GM12878 (cell line): Measurements from ENCODE around the gene FOXP4. TPM values are rescaled to one million over a fixed set of nuclear protein-coding genes. Genes with fewer than 3 reads are reported as not detected.

Experiments
- CTCF ChIP-seq, 3 experiments: IDR thresholded peaks in 2 of 3; conservative IDR thresholded peaks in 1 of 3; 2 replicates each; pipeline ENCODE4 v1.5.1; 2011; ENCODE audit warnings: low read depth in 3 of 3, low read length in 3 of 3, mild to moderate bottlenecking in 3 of 3, control low read depth in 2 of 3, moderate library complexity in 2 of 3, inconsistent platforms in 1 of 3, mixed read lengths in 1 of 3; ENCODE audit not compliant: control insufficient read depth in 2 of 3, insufficient read depth in 1 of 3; ENCODE audit errors: extremely low read depth in 1 of 3
- HDAC2 ChIP-seq: fragments of 200-600 bp; sonication (generic); IDR thresholded peaks from 2 replicates; pipeline ENCODE4 v1.6.1; 2017
- HDAC6 ChIP-seq: fragments of 200-600 bp; sonication (generic); IDR thresholded peaks from one replicate; pipeline ENCODE4 v1.8.0; 2017; ENCODE audit warnings: antibody characterized with exemption; ENCODE audit not compliant: unreplicated experiment
- IRF3 ChIP-seq: fragments of 450-650 bp; IDR thresholded peaks from 2 replicates; pipeline ENCODE4 v1.6.1; 2014; ENCODE audit warnings: mild to moderate bottlenecking
- KDM1A ChIP-seq: fragments of 200-600 bp; sonication (generic); IDR thresholded peaks from 2 replicates; pipeline ENCODE4 v1.6.1; 2016; ENCODE audit warnings: borderline replicate concordance
- MAX ChIP-seq: IDR thresholded peaks from 2 replicates; pipeline ENCODE4 v1.6.1; 2012; ENCODE audit warnings: low read depth, low read length, improper control_type of control experiment
- MLLT1 ChIP-seq: fragments of 450-650 bp; IDR thresholded peaks from 2 replicates; pipeline ENCODE4 v1.6.1; 2016; ENCODE audit warnings: mild to moderate bottlenecking
- NFXL1 ChIP-seq: fragments of 450-650 bp; IDR thresholded peaks from 2 replicates; pipeline ENCODE4 v1.6.1; 2017; ENCODE audit warnings: antibody characterized with exemption, mild to moderate bottlenecking, borderline replicate concordance
- RBBP5 ChIP-seq: fragments of 200-600 bp; sonication (generic); conservative IDR thresholded peaks from 2 replicates; pipeline ENCODE4 v1.6.1; 2016
- SUZ12 ChIP-seq: fragments of 200-600 bp; sonication (generic); IDR thresholded peaks from one replicate; pipeline ENCODE4 v1.6.1; 2018; ENCODE audit warnings: antibody characterized with exemption, mild to moderate bottlenecking; ENCODE audit not compliant: unreplicated experiment
- ZBTB40 ChIP-seq: fragments of 450-650 bp; IDR thresholded peaks from 2 replicates; pipeline ENCODE4 v1.6.1; 2016; ENCODE audit warnings: mild to moderate bottlenecking, moderate library complexity, borderline replicate concordance
- polyA plus RNA-seq, 11 experiments: library from polyadenylated mRNA; depleted of rRNA in 4 of 11; unstranded in 6 of 11; stranded (reverse) in 5 of 11; fragments of >200 nt; fragmentation: Nextera tagmentation in 4 of 11; fragmentation: Illumina TruSeq in 1 of 11; extraction: Ambion mirVana in 4 of 11; extraction: Trizol in 1 of 11; gene quantifications; 1 replicate in 1 of 11; 2 replicates in 10 of 11; pipeline versions ENCODE4 v1.2.1 to v1.2.3, GENCODE V29; 2011 to 2016; ENCODE audit warnings: inconsistent platforms in 2 of 11, missing spikeins in 2 of 11, low read depth in 1 of 11
- total RNA-seq, 4 experiments: library from RNA; depleted of rRNA in 3 of 4; stranded (reverse); fragments of >200 nt in 3 of 4; fragmentation: Illumina TruSeq in 1 of 4; extraction: Trizol in 1 of 4; gene quantifications; 2 replicates each; pipeline versions ENCODE4 v1.2.1 to v1.2.3, GENCODE V29; 2013 to 2021

Gene FOXP4
- total and polyA plus RNA-seq, 10 of the 15 experiments (the other 5 are each of a cell fraction or from before 2014, with no cell fraction given) = 0.31 to 46.1 (median 2.3) TPM

- no peak for TF ChIP-seq KDM1A
- TF ChIP-seq SUZ12 = no peak
- TF ChIP-seq RBBP5 = no peak
- TF ChIP-seq NFXL1 = no peak
- no peak for TF ChIP-seq HDAC2
- no peak for TF ChIP-seq MAX
- TF ChIP-seq IRF3 = no peak
- no peak for TF ChIP-seq HDAC6
- TF ChIP-seq MLLT1 = peak; percentile 48; the same call in 1 of the 2 replicates
- no peak for TF ChIP-seq CTCF (IDR thresholded peaks at IDR 0.05 in 2 of 3, conservative IDR thresholded peaks at IDR 0.05 in 1 of 3; ENCODE audit: control insufficient read depth in 2 of 3, extremely low read depth in 1 of 3, insufficient read depth in 1 of 3, low read depth in 3 of 3, low read length in 3 of 3)
- no peak for TF ChIP-seq ZBTB40
Measured at GRCh38 chr6:41536795-41537758, 9.1 kb upstream of the FOXP4 start (continued).
